Epithelial cell of esophagus (primary cell): ENCODE results near the gene HACE1.

Experiments
- DNase-seq: peaks from one replicate; pipeline ENCODE4 v3.0.0; 2010; ENCODE audit warnings: low read depth
- H3K4me3 ChIP-seq: 2 replicates; pipeline ENCODE4 v1.5.1; 2011; ENCODE audit warnings: mild to moderate bottlenecking, low read length, control low read depth
- CTCF ChIP-seq: IDR thresholded peaks from 2 replicates; pipeline ENCODE4 v1.5.1; 2011; ENCODE audit warnings: low read depth, mild to moderate bottlenecking, low read length, control low read depth, inconsistent platforms; ENCODE audit not compliant: insufficient read depth; ENCODE audit errors: missing control alignments

The HACE1 gene

GRCh38 chr6:104680539-104680938 is 179.2 kb downstream of the HACE1 start:
- TF ChIP-seq CTCF = no peak
- H3K4me3 ChIP-seq = no peak overlapping the region
- DNase-seq = no peak

DNA sequence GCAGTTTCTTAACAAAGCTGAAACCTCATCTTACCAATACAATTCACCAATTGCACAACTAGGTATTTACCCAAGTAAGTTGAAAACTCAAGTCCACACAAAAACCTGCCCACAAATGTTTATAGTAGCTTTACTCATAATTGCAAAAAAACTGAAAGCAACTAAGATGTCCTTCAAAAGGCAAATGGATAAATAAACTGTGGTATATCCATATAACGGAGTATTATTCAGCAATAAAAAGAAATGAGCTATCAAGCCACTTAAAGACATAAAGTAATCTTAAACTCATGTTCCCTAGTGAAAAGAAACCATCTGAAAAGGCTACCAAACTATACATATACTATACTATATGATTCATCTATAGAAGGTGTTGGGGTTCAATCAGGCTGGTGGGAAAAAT is 179.7 kb downstream of the HACE1 start:
- H3K4me3 ChIP-seq = no peak overlapping the region
- DNase-seq = no peak
- TF ChIP-seq CTCF = no peak
